ENCODE measurements around the gene ANKRD39. TPM values are rescaled to one million over a fixed set of nuclear protein-coding genes. Genes with fewer than 3 reads are reported as not detected.

Gene ANKRD39
- total and polyA plus RNA-seq, 2 of the 4 experiments (the other 2 are of a cell fraction) = 12.5 to 17.0 TPM

DNA sequence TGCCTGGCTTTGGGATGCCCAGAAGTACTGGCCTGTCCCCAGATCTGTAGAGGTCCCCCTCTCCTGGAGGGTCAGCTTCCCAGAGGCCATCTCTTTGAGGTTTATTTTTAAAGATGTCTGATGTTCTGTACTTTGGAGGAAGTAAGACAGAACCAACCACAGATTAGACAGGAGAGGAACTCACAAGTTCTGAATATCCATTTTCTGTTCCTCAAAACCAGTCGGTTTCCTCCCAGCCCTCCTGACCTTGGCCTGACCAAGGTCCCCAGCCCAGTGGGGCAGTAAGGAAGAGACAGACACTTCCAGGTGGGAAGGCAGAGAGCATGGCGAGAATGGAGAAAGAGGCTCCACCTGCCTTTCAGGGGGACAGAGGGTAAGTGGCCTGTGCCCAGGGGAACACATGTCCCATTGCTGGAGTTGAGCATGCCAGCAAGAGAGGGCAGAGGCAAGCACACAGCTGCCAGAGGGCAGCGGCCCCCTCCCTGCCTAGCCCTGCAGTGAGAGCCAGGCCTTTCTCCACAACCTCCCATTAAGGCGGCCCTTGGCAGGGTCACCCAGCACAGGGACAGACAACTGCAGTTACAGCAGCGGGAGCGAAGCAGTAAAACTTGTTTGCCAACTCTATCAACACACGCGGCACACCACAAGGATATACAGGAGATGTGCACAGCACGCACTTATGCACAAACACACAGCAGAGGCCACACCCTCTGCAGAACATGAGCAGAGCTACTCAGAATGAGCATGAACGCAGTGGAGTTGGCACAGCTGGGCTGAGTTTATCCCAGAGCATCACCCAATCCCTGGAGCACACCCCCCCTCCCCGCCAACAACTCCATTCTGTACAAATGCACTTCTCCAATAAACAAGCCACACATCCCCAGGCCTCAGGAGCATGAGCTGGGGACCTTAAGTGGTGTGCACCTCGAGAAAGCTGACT is 30.5 kb upstream of the ANKRD39 start:
- Histone ChIP-seq H3K9ac (ENCODE audit: low read depth, low read length) (no peak overlapping the region), H2AFZ (replicated peaks; ENCODE audit: low read length, poor library complexity) (peak overlapping the region; percentile 64), H3K27me3 (ENCODE audit: control insufficient read depth, insufficient read depth, low read length) (no peaks in the 10 kb centered on the region; the same call in 1 of the 2 replicates), H4K91ac (ENCODE audit: insufficient read depth, low read depth, low read length) (no peak overlapping the region), H3K4me1 (ENCODE audit: control insufficient read depth, insufficient read depth, low read length) (peaks cover 14% of the 10 kb centered on the region), H2AK5ac (ENCODE audit: low read depth, low read length) (peak overlapping the region; percentile 26; the same call in 1 of the 2 replicates), H3K4me3 (ENCODE audit: insufficient read depth, low read depth, low read length) (no peak overlapping the region), H2AK9ac (replicated peaks; ENCODE audit: low read depth, low read length, poor library complexity) (peak overlapping the region; percentile 23), H3K79me1 (ENCODE audit: low read depth in 1 of 2, low read length in 2 of 2) (no peaks in the 10 kb centered on the region), H3K56ac (ENCODE audit: extremely low read depth, insufficient read depth, low read length) (no peak overlapping the region), H3K27ac (ENCODE audit: insufficient read depth, low read length) (no peak overlapping the region), H3K9me3 (ENCODE audit: control insufficient read depth, insufficient read depth, low read length) (no peaks in the 10 kb centered on the region), H4K5ac (ENCODE audit: low read depth, low read length) (no peak overlapping the region; the same call in 1 of the 2 replicates), H3K4me2 (ENCODE audit: low read depth, low read length) (no peak overlapping the region), H3K9me1 (ENCODE audit: insufficient read depth, low read length) (peaks cover 13% of the 10 kb centered on the region), H2BK20ac (ENCODE audit: low read depth, low read length) (no peak overlapping the region), H3K36me3 (ENCODE audit: control insufficient read depth, insufficient read depth, low read length) (no peaks in the 10 kb centered on the region), H2BK5ac (ENCODE audit: low read depth, low read length, poor library complexity, severe bottlenecking) (no peak overlapping the region), H4K20me1 (ENCODE audit: insufficient read depth, low read length) (no peaks in the 10 kb centered on the region), H2BK120ac (ENCODE audit: low read depth, low read length) (peak overlapping the region; percentile 2; the same call in 1 of the 2 replicates), H4K8ac (ENCODE audit: low read depth in 2 of 2, low read length in 2 of 2) (peak overlapping the region in 1 of 2 experiments; percentile 25; a peak in 2 of 4 replicates), H3K14ac (replicated peaks; ENCODE audit: low read depth, low read length) (no peak overlapping the region; the same call in 1 of the 2 replicates), H2BK15ac (ENCODE audit: low read depth, low read length) (no peak overlapping the region), H3K23ac (ENCODE audit: low read depth, low read length) (no peak overlapping the region), H3K18ac (ENCODE audit: low read depth, low read length) (no peak overlapping the region), H3K4ac (ENCODE audit: low read depth, low read length) (no peak overlapping the region)
- BruUV-seq (replicated peaks) = no TSS peak
- ATAC-seq (ENCODE audit: low read depth) = no peak
- CTCF ChIA-PET = interaction anchor here (0.6 to 1.5 kb wide), 2 partner anchors 31 to 1485 kb away, joined by 3 to 4 read pairs; partner anchors contain the start of gene ANKRD39
- DNase-seq = no peak
- TF ChIP-seq, protein P1, sequence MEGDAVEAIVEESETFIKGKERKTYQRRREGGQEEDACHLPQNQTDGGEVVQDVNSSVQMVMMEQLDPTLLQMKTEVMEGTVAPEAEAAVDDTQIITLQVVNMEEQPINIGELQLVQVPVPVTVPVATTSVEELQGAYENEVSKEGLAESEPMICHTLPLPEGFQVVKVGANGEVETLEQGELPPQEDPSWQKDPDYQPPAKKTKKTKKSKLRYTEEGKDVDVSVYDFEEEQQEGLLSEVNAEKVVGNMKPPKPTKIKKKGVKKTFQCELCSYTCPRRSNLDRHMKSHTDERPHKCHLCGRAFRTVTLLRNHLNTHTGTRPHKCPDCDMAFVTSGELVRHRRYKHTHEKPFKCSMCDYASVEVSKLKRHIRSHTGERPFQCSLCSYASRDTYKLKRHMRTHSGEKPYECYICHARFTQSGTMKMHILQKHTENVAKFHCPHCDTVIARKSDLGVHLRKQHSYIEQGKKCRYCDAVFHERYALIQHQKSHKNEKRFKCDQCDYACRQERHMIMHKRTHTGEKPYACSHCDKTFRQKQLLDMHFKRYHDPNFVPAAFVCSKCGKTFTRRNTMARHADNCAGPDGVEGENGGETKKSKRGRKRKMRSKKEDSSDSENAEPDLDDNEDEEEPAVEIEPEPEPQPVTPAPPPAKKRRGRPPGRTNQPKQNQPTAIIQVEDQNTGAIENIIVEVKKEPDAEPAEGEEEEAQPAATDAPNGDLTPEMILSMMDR (conservative IDR thresholded peaks at IDR 0.05; ENCODE audit: low read depth, low read length) = no peak
- TF ChIP-seq SMC3 (IDR thresholded peaks at IDR 0.05; ENCODE audit: low read depth, low read length) (no peak), MAFK (IDR thresholded peaks at IDR 0.05; ENCODE audit: low read depth, low read length) (no peak), RCOR1 (IDR thresholded peaks at IDR 0.05; ENCODE audit: insufficient replicate concordance, low read length) (no peak), RAD21 (IDR thresholded peaks at IDR 0.05; ENCODE audit: low read length) (no peak), CEBPB (IDR thresholded peaks at IDR 0.05; ENCODE audit: low read depth, low read length) (no peak), BHLHE40 (IDR thresholded peaks at IDR 0.05; ENCODE audit: low read depth, low read length) (no peak), CHD1 (IDR thresholded peaks at IDR 0.05; ENCODE audit: low read depth, low read length) (no peak), FOS (IDR thresholded peaks at IDR 0.05; ENCODE audit: low read depth, low read length) (no peak), MAZ (IDR thresholded peaks at IDR 0.05; ENCODE audit: borderline replicate concordance, low read depth, low read length) (no peak)
- TF ChIP-seq, protein P2, sequence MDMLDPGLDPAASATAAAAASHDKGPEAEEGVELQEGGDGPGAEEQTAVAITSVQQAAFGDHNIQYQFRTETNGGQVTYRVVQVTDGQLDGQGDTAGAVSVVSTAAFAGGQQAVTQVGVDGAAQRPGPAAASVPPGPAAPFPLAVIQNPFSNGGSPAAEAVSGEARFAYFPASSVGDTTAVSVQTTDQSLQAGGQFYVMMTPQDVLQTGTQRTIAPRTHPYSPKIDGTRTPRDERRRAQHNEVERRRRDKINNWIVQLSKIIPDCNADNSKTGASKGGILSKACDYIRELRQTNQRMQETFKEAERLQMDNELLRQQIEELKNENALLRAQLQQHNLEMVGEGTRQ (IDR thresholded peaks at IDR 0.05; ENCODE audit: low read depth, low read length) = no peak
- TF ChIP-seq, protein P3, sequence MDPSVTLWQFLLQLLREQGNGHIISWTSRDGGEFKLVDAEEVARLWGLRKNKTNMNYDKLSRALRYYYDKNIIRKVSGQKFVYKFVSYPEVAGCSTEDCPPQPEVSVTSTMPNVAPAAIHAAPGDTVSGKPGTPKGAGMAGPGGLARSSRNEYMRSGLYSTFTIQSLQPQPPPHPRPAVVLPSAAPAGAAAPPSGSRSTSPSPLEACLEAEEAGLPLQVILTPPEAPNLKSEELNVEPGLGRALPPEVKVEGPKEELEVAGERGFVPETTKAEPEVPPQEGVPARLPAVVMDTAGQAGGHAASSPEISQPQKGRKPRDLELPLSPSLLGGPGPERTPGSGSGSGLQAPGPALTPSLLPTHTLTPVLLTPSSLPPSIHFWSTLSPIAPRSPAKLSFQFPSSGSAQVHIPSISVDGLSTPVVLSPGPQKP (IDR thresholded peaks at IDR 0.05; ENCODE audit: borderline replicate concordance, low read depth, low read length) = no peak
- in situ Hi-C loops (cut with MboI; ENCODE audit: low sequenced_read_pairs) (no loop called here), dilution Hi-C loops (cut with HindIII; ENCODE audit: low sequenced_read_pairs, unreplicated experiment) (no loop called here), intact Hi-C loops (cut with micrococcal nuclease) (no loop called here)
- 80% methylated on average over 3 of the region's 12 CpGs; no CpG with 5 or more reads in 1 of the 2 experiments for WGBS, 2 experiments (ENCODE audit: extremely low coverage in 2 of 2, insufficient read length in 1 of 2)
- POLR2A ChIA-PET (ENCODE audit: unreplicated experiment) = interaction anchor here (0.6 kb wide), 1 partner anchor 48 kb away, joined by 6 read pairs; no protein-coding TSS in a partner anchor

All from IMR-90 (cell line).